ENCODE measurements around the gene SLC17A3.

The SLC17A3 gene

DNA sequence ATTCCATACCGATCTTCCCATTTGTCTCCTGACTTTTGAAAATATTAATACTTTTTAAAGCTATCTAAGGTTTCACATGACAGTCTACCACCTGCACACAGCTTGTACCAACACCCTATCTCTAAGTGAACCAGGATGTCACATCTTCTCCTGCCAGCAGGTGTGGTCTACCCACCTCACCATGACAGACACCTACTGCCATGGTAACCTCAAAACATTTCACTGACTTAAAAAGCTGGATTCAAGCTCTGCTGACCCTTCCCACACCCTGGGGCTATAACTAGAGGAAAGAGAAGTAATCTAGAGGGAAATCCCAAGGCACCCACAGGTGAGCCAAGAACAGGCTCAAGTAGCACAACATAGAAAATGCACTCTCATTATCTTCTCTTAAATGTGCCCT lies 1.2 kb downstream of the SLC17A3 start:
- no peak overlapping the region for H3K4me3 ChIP-seq (replicated peaks; ENCODE audit: low read depth, low read length)
- no peak for DNase-seq (ENCODE audit: extremely low read depth, low read depth)
- TF ChIP-seq, protein P1, sequence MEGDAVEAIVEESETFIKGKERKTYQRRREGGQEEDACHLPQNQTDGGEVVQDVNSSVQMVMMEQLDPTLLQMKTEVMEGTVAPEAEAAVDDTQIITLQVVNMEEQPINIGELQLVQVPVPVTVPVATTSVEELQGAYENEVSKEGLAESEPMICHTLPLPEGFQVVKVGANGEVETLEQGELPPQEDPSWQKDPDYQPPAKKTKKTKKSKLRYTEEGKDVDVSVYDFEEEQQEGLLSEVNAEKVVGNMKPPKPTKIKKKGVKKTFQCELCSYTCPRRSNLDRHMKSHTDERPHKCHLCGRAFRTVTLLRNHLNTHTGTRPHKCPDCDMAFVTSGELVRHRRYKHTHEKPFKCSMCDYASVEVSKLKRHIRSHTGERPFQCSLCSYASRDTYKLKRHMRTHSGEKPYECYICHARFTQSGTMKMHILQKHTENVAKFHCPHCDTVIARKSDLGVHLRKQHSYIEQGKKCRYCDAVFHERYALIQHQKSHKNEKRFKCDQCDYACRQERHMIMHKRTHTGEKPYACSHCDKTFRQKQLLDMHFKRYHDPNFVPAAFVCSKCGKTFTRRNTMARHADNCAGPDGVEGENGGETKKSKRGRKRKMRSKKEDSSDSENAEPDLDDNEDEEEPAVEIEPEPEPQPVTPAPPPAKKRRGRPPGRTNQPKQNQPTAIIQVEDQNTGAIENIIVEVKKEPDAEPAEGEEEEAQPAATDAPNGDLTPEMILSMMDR (IDR thresholded peaks at IDR 0.05; ENCODE audit: low read depth, low read length, missing control alignments) = no peak

DNA sequence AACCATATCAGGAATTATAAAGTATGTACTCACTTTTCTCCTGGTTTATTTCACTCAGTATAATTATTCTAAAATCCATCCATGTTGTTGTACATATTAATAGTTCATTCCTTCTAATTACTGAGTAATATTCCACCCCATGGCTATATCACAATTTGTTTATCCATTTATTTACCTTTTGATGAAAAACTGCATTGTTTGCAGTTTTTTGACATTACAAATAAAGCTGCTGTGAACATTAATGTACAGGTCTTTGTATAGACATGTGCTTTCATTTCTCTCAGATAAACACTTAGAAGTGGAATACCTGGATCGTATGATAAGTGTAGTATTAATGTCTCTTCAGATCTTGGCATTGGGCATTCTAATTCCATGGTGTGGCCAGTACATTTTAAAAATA lies 4.2 kb downstream of the SLC17A3 start:
- DNase-seq (ENCODE audit: extremely low read depth, low read depth) = no peak
- TF ChIP-seq, protein P1 (IDR thresholded peaks at IDR 0.05; ENCODE audit: low read depth, low read length, missing control alignments) = no peak
- H3K4me3 ChIP-seq (replicated peaks; ENCODE audit: low read depth, low read length) = no peak overlapping the region

DNA sequence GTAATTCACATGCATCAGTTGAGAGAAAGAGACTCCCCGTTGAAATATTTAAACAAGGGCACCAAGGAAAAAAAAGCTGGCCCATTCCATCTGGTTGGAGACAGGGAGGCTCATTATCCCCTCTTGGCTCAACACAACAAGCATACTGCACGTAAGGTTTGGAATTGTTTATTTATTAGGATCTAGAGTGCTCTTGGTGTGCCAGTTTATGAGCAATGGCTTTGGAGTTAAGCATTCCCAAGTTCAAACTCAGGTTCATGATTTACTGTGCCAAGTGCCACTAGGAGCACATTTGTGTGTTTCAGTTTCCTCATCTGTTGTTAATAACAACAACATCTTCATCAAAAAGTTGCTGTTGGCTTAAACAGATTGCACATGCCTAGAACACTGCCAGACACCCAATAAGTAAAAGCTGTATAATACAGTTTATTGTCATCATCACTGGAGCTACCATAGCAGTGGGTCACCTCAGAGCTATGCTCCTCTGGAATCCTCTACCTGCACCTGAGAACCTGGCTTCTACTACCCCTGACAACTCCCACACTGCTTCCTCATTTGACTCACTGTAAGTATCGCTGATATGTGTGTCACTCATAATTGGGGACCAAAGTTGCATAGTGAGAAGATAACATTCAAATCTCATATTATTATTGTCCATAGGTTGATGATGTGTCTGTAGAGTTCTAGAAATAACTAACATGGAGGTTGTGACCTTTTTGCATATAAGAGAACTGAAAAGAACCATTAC lies 5.4 kb downstream of the SLC17A3 start:
- no peak for DNase-seq (ENCODE audit: extremely low read depth, low read depth)
- TF ChIP-seq, protein P1 (IDR thresholded peaks at IDR 0.05; ENCODE audit: low read depth, low read length, missing control alignments) = no peak
- no peak overlapping the region for H3K4me3 ChIP-seq (replicated peaks; ENCODE audit: low read depth, low read length)

DNA sequence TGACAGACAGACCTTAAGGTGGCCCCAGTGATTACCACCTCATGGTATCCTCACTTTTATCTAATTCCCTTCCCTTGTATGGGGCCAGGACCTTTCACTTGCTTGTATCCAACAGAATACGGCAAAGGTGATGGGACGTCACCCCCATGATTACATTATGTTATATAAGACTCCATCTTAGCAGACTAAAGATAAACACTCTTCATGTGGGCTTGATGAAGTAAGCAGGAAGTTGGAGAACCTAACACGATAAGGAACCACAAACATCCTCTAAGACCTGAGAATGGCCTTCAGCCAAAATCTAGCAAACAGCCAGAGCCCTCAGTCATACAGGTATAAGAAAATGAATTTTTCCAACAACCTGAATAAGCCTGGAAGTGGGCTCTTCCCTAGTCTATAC lies 8.0 kb downstream of the SLC17A3 start:
- H3K4me3 ChIP-seq (replicated peaks; ENCODE audit: low read depth, low read length) = no peak overlapping the region
- DNase-seq (ENCODE audit: extremely low read depth, low read depth) = no peak
- TF ChIP-seq, protein P1 (IDR thresholded peaks at IDR 0.05; ENCODE audit: low read depth, low read length, missing control alignments) = no peak

DNA sequence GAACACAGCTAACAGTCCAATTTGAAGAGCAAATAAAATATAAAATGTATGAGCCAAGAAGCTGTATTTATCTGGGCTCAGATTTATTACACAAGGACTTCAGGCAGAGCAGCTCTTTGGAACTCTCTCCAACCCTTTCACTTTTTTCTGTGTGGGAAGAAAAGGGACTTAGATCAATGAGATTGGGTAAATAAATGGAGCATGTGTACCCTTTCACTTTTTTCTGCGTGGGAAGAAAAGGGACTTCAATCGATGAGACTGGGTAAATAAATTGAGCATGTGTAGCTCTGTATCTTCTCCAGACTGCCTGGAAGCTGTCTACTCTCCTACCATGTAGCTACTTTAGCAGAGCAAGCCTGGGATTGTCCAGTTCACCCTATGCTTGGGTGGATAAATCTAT lies 10.7 kb downstream of the SLC17A3 start:
- no peak for DNase-seq (ENCODE audit: extremely low read depth, low read depth)
- H3K4me3 ChIP-seq (replicated peaks; ENCODE audit: low read depth, low read length) = no peak overlapping the region
- TF ChIP-seq, protein P1 (IDR thresholded peaks at IDR 0.05; ENCODE audit: low read depth, low read length, missing control alignments) = no peak

DNA sequence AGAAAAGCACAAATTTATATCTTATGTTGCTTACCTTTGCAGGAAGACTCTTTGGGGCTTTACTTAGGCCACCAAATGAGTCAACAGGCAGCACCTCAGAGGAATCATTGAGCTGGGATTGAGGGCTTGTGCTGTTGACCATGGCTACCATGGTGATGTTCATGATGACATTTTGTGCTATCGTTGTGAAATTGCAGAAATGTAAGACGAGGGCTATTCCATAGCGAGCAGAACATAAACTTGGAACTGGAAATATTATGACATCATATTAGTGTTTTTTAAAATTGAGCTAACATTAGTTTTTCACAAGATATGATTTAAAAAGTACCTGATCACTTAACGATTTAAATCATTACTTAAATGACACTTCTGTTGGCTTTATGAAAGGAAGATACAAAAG lies 11.8 kb downstream of the SLC17A3 start:
- TF ChIP-seq, protein P1 (IDR thresholded peaks at IDR 0.05; ENCODE audit: low read depth, low read length, missing control alignments) = no peak
- H3K4me3 ChIP-seq (replicated peaks; ENCODE audit: low read depth, low read length) = no peak overlapping the region
- no peak for DNase-seq (ENCODE audit: extremely low read depth, low read depth)

DNA sequence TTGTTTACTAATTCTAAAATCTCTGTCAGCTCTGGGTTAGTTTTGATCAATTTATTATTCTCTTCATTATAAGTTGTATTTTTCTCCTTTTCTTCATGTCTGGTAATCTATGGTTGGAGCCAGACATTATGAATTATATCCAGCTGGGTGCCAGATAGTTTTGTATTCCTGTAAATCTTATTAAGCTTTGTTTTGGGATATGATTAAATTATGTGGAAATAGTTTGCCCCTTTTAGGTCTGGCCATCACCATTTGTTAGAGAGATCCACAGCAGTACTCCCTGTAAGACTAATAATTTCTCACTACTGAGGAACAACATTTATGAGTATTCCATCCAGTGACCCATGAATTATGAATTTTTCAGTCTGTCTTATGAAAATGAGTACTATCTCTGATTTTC lies 21.3 kb downstream of the SLC17A3 start:
- no peak overlapping the region for H3K4me3 ChIP-seq (replicated peaks; ENCODE audit: low read depth, low read length)
- DNase-seq (ENCODE audit: extremely low read depth, low read depth) = no peak
- TF ChIP-seq, protein P1 (IDR thresholded peaks at IDR 0.05; ENCODE audit: low read depth, low read length, missing control alignments) = no peak
